ENCODE results near the gene FGGY. TPM values are rescaled to one million over a fixed set of nuclear protein-coding genes. Genes with fewer than 3 reads are reported as not detected.

Gene FGGY
- total RNA-seq, 2 donors from 2014 or later = 12.2 to 17.4 TPM

GRCh38 chr1:59625384-59625783 lies 328.5 kb downstream of the FGGY start:
- Histone ChIP-seq H3K4me1 (no peaks in the 10 kb centered on the region), H3K4me3 (no peak overlapping the region), H3K27me3 (no peaks in the 10 kb centered on the region), H3K9me3 (no peaks in the 10 kb centered on the region), H3K36me3 (replicated peaks in 1 of 2; ENCODE audit: insufficient read depth in 1 of 2, low read depth in 2 of 2) (no peaks in the 10 kb centered on the region), H3K27ac (no peak overlapping the region)
- no peak for TF ChIP-seq CTCF (IDR thresholded peaks at IDR 0.05)
- no peak for TF ChIP-seq POLR2A (IDR thresholded peaks at IDR 0.05)
- DNase-seq (no peak), ATAC-seq (no peak)
- intact Hi-C loops (cut with DNase I) = no loop called here

GRCh38 chr1:59631561-59632255 lies 334.8 kb downstream of the FGGY start:
- WGBS, 2 donors = 85 to 93% methylated on average over 1 of the region's 1 CpG
- H3K4me3 ChIP-seq = no peak overlapping the region
- H3K4me1 ChIP-seq = peaks cover 3% of the 10 kb centered on the region
- H3K27ac ChIP-seq = no peak overlapping the region
- H3K27me3 ChIP-seq = no peaks in the 10 kb centered on the region
- ATAC-seq (no peak), DNase-seq (no peak)
- no peaks in the 10 kb centered on the region for H3K36me3 ChIP-seq (replicated peaks in 1 of 2; ENCODE audit: insufficient read depth in 1 of 2, low read depth in 2 of 2)
- intact Hi-C loops (cut with DNase I) = no loop called here
- no peak for TF ChIP-seq POLR2A (IDR thresholded peaks at IDR 0.05)
- TF ChIP-seq CTCF (IDR thresholded peaks at IDR 0.05) = no peak
- H3K9me3 ChIP-seq = no peaks in the 10 kb centered on the region

- intact Hi-C loops (cut with DNase I) = no loop called here
- 95 to 97% methylated on average over 2 of the region's 2 CpGs for WGBS, 2 donors
- ATAC-seq = no peak
These were observed 338.2 kb downstream of the FGGY start for GRCh38 chr1:59635097-59635496.

GRCh38 chr1:59638231-59638711 lies 341.4 kb downstream of the FGGY start:
- Histone ChIP-seq H3K4me3 (no peak overlapping the region), H3K27me3 (no peaks in the 10 kb centered on the region), H3K36me3 (replicated peaks in 1 of 2; ENCODE audit: insufficient read depth in 1 of 2, low read depth in 2 of 2) (no peaks in the 10 kb centered on the region), H3K9me3 (no peaks in the 10 kb centered on the region), H3K27ac (peak overlapping the region in 2 of 4 donors; percentile 5 to 26), H3K4me1 (peaks cover 14% of the 10 kb centered on the region)
- TF ChIP-seq POLR2A (IDR thresholded peaks at IDR 0.05) (no peak), CTCF (IDR thresholded peaks at IDR 0.05) (peak in 3 of 7 experiments; percentile 2 to 31 (median 13))
- DNase-seq (peak; percentile 55 to 80 (median 60)), ATAC-seq (peak; percentile 89)
- 63 to 66% methylated on average over 2 of the region's 2 CpGs for WGBS, 2 donors
- intact Hi-C loops (cut with DNase I) = no loop called here

More at GRCh38 chr1:59635097-59635496, 338.2 kb downstream of the FGGY start:
- TF ChIP-seq POLR2A (IDR thresholded peaks at IDR 0.05) (no peak), CTCF (IDR thresholded peaks at IDR 0.05) (no peak)
- Histone ChIP-seq H3K4me3 (no peak overlapping the region), H3K4me1 (peaks cover 17% of the 10 kb centered on the region), H3K27me3 (no peaks in the 10 kb centered on the region), H3K9me3 (no peaks in the 10 kb centered on the region), H3K27ac (no peak overlapping the region), H3K36me3 (replicated peaks in 1 of 2; ENCODE audit: insufficient read depth in 1 of 2, low read depth in 2 of 2) (no peaks in the 10 kb centered on the region)
- no peak for DNase-seq

GRCh38 chr1:59639266-59639665 lies 342.4 kb downstream of the FGGY start:
- ATAC-seq (no peak), DNase-seq (no peak)
- peaks cover 14% of the 10 kb centered on the region for H3K4me1 ChIP-seq
- TF ChIP-seq CTCF (IDR thresholded peaks at IDR 0.05) (no peak), POLR2A (IDR thresholded peaks at IDR 0.05) (no peak)
- WGBS, 2 donors = 96 to 100% methylated on average over 1 of the region's 1 CpG
- H3K27me3 ChIP-seq = no peaks in the 10 kb centered on the region
- intact Hi-C loops (cut with DNase I) = no loop called here
- H3K9me3 ChIP-seq = no peaks in the 10 kb centered on the region
- no peak overlapping the region for H3K27ac ChIP-seq
- H3K36me3 ChIP-seq (replicated peaks in 1 of 2; ENCODE audit: insufficient read depth in 1 of 2, low read depth in 2 of 2) = no peaks in the 10 kb centered on the region
- no peak overlapping the region for H3K4me3 ChIP-seq

All from body of pancreas (tissue), 4 donors.